MM.1S (cell line): Measurements from ENCODE around the gene MFAP3L.

Experiments
- DNase-seq: peaks from one replicate; pipeline ENCODE4 v3.0.0-alpha.2; 2015
- H2AFZ ChIP-seq: fragments of 300-600 bp; sonication (generic); 2 replicates; pipeline ENCODE4 v1.6.0; 2016; ENCODE audit warnings: antibody characterized with exemption, low read length
- H3F3A ChIP-seq: fragments of 300-600 bp; sonication (generic); 2 replicates; pipeline ENCODE4 v1.6.1; 2016; ENCODE audit warnings: mild to moderate bottlenecking, antibody characterized with exemption, low read length, moderate library complexity, mixed read lengths; ENCODE audit not compliant: insufficient read depth
- H3K27ac ChIP-seq: fragments of 300-600 bp; sonication (generic); 2 replicates; pipeline ENCODE4 v1.5.1; 2016; ENCODE audit warnings: mild to moderate bottlenecking, low read length
- H3K27me3 ChIP-seq: fragments of 300-600 bp; sonication (generic); replicated peaks from 2 replicates; pipeline ENCODE4 v1.6.0; 2016; ENCODE audit warnings: low read length; ENCODE audit not compliant: insufficient read depth
- H3K36me3 ChIP-seq: fragments of 300-600 bp; sonication (generic); replicated peaks from 2 replicates; pipeline ENCODE4 v1.6.1; 2016; ENCODE audit warnings: mild to moderate bottlenecking, low read length, mixed read lengths; ENCODE audit not compliant: insufficient read depth
- H3K4me1 ChIP-seq: fragments of 300-600 bp; sonication (generic); 2 replicates; pipeline ENCODE4 v1.6.1; 2016; ENCODE audit warnings: low read length, mixed read lengths
- H3K4me2 ChIP-seq: fragments of 300-600 bp; sonication (generic); 2 replicates; pipeline ENCODE4 v1.6.0; 2016; ENCODE audit warnings: low read depth, low read length
- H3K4me3 ChIP-seq: fragments of 300-600 bp; sonication (generic); 2 replicates; pipeline ENCODE4 v1.5.1; 2016; ENCODE audit warnings: low read length, mixed read lengths
- H3K79me2 ChIP-seq: fragments of 300-600 bp; sonication (generic); 2 replicates; pipeline ENCODE4 v1.6.1; 2016; ENCODE audit warnings: mixed run types, low read length, mixed read lengths
- H3K9ac ChIP-seq: fragments of 300-600 bp; sonication (generic); 2 replicates; pipeline ENCODE4 v1.6.1; 2016; ENCODE audit warnings: low read length, mixed read lengths
- H3K9me2 ChIP-seq: fragments of 300-600 bp; sonication (generic); replicated peaks from 2 replicates; pipeline ENCODE4 v1.6.1; 2016; ENCODE audit warnings: mild to moderate bottlenecking, low read length, mixed read lengths; ENCODE audit not compliant: insufficient read depth
- H3K9me3 ChIP-seq: fragments of 300-600 bp; sonication (generic); replicated peaks from 2 replicates; pipeline ENCODE4 v1.6.1; 2016; ENCODE audit warnings: mild to moderate bottlenecking, low read length, mixed read lengths; ENCODE audit not compliant: insufficient read depth
- H4K20me1 ChIP-seq: fragments of 300-600 bp; sonication (generic); 2 replicates; pipeline ENCODE4 v1.6.1; 2016; ENCODE audit warnings: mild to moderate bottlenecking, low read length, moderate library complexity, mixed read lengths; ENCODE audit not compliant: insufficient read depth
- CTCF ChIP-seq: fragments of 300-600 bp; sonication (generic); IDR thresholded peaks from 2 replicates; pipeline ENCODE4 v1.5.1; 2016; ENCODE audit warnings: antibody characterized with exemption, low read length, mixed read lengths
- EZH2 ChIP-seq: fragments of 300-600 bp; sonication (generic); optimal IDR thresholded peaks from 2 replicates; pipeline ENCODE3; 2017; ENCODE audit warnings: low read depth, mild to moderate bottlenecking, antibody characterized with exemption, low read length, mixed read lengths
- EZH2phosphoT487 ChIP-seq: fragments of 300-600 bp; sonication (generic); IDR thresholded peaks from 2 replicates; pipeline ENCODE4 v1.6.1; 2018; ENCODE audit warnings: antibody characterized with exemption, low read length

The MFAP3L gene

GRCh38 chr4:170033999-170034398 is 7.8 kb upstream of the MFAP3L start:
- H3K36me3 ChIP-seq = no peaks in the 10 kb centered on the region

GRCh38 chr4:170030121-170030520 is 3.9 kb upstream of the MFAP3L start:
- H3K27me3 ChIP-seq = no peaks in the 10 kb centered on the region
- H3K4me2 ChIP-seq = no peak overlapping the region
- H4K20me1 ChIP-seq = no peaks in the 10 kb centered on the region
- H3K4me3 ChIP-seq = no peak overlapping the region
- no peak for DNase-seq
- no peaks in the 10 kb centered on the region for H3K79me2 ChIP-seq
- no peak overlapping the region for H3K9ac ChIP-seq
- H3K9me3 ChIP-seq = no peaks in the 10 kb centered on the region
- no peak overlapping the region for H2AFZ ChIP-seq
- H3F3A ChIP-seq = peaks cover 6% of the 10 kb centered on the region
- no peaks in the 10 kb centered on the region for H3K36me3 ChIP-seq
- TF ChIP-seq EZH2 (no peak), CTCF (no peak), EZH2phosphoT487 (no peak)
- H3K4me1 ChIP-seq = peaks cover 3% of the 10 kb centered on the region; the same call in 1 of the 2 replicates
- no peak overlapping the region for H3K27ac ChIP-seq
- H3K9me2 ChIP-seq = no peaks in the 10 kb centered on the region

More at GRCh38 chr4:170033999-170034398, 7.8 kb upstream of the MFAP3L start:
- Histone ChIP-seq H3F3A (no peaks in the 10 kb centered on the region), H3K4me3 (no peak overlapping the region), H3K4me1 (no peaks in the 10 kb centered on the region), H4K20me1 (no peaks in the 10 kb centered on the region), H3K4me2 (no peak overlapping the region), H3K27ac (no peak overlapping the region), H3K9me3 (no peaks in the 10 kb centered on the region), H2AFZ (no peak overlapping the region), H3K9ac (no peak overlapping the region), H3K79me2 (no peaks in the 10 kb centered on the region), H3K27me3 (no peaks in the 10 kb centered on the region), H3K9me2 (no peaks in the 10 kb centered on the region)
- TF ChIP-seq EZH2phosphoT487 = no peak
- TF ChIP-seq CTCF = no peak
- TF ChIP-seq EZH2 = no peak
- DNase-seq = no peak

- peak overlapping the region; percentile 89 for H3K4me2 ChIP-seq
- peak overlapping the region; percentile 86; the same call in 1 of the 2 replicates for H3K27ac ChIP-seq
- peak overlapping the region; percentile 89 for H3K4me3 ChIP-seq
- peak; percentile 91 for DNase-seq
- no peaks in the 10 kb centered on the region for H3K9me2 ChIP-seq
- peaks cover 6% of the 10 kb centered on the region for H3F3A ChIP-seq
- H3K36me3 ChIP-seq = no peaks in the 10 kb centered on the region
- H3K79me2 ChIP-seq = no peaks in the 10 kb centered on the region
- H2AFZ ChIP-seq = peak overlapping the region; percentile 92
- TF ChIP-seq EZH2 = no peak
- no peak for TF ChIP-seq CTCF
- H3K27me3 ChIP-seq = no peaks in the 10 kb centered on the region
- H3K9ac ChIP-seq = peak overlapping the region; percentile 90; the same call in 1 of the 2 replicates
- H3K4me1 ChIP-seq = peaks cover 3% of the 10 kb centered on the region; the same call in 1 of the 2 replicates
- H4K20me1 ChIP-seq = no peaks in the 10 kb centered on the region
- no peaks in the 10 kb centered on the region for H3K9me3 ChIP-seq
These were observed 1.1 kb upstream of the MFAP3L start for GRCh38 chr4:170027181-170027829.
